ENCODE results near the gene IL17RA. TPM values are rescaled to one million over a fixed set of nuclear protein-coding genes. Genes with fewer than 3 reads are reported as not detected.

Gene IL17RA
- total and polyA plus RNA-seq, 2 of the 4 experiments (the other 2 are of a cell fraction): 5.2 to 15.3 TPM

DNA sequence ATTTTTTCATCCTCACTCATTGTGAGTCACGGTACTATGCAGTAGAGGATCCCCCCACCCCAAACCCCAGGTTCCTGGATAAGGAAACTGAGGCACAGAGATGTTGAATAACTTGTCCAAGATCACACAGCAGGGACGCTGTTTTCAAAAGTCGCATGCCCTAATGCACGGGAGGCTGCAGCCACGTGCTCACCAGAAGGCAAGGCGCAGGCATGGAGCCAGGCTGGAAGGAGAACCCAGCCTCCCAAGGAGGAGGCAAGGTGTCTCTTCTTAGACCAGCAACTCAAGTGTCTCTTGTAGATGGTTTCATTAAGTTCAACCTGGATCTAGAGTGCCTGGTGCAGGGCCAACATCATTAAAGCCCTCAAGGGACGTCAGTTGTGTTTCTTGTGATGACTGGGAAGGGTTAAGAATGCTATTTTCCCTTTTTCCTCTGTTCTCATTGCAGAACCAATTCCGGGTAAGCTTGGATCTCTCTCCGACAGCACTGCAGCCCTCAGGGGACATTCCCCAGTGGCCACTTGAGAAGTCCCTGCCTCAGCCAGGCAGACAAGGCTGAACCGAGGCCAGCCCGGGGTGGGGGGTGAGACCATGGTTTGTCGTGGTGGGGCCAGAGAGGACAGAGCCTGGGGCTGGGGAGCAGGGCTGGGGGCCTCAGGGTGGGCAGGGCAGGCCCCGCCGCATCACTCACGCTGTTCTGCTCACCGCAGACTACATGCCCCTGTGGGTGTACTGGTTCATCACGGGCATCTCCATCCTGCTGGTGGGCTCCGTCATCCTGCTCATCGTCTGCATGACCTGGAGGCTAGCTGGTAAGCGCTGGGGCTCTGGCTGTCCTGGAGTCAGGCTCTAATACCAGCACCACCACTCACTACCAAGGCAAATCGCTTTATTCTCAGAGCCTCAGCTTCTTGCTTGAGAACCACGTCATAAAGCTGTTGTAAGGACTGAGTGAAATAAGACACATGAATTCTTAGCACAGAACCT, 20.6 kb downstream of the IL17RA start:
- Histone ChIP-seq H3K27ac (ENCODE audit: insufficient read depth, low read length) (no peak overlapping the region), H3K36me3 (ENCODE audit: control insufficient read depth, insufficient read depth, low read length) (peaks cover 72% of the 10 kb centered on the region), H3K4me3 (ENCODE audit: insufficient read depth, low read depth, low read length) (no peak overlapping the region), H2BK15ac (ENCODE audit: low read depth, low read length) (no peak overlapping the region), H2AK5ac (ENCODE audit: low read depth, low read length) (no peak overlapping the region), H3K9me1 (ENCODE audit: insufficient read depth, low read length) (peaks cover 5% of the 10 kb centered on the region), H3K9ac (ENCODE audit: low read depth, low read length) (no peak overlapping the region), H3K9me3 (ENCODE audit: control insufficient read depth, insufficient read depth, low read length) (no peaks in the 10 kb centered on the region), H4K8ac (ENCODE audit: low read depth in 2 of 2, low read length in 2 of 2) (no peak overlapping the region), H3K79me1 (ENCODE audit: low read depth in 1 of 2, low read length in 2 of 2) (0 out of 4 replicates have a peak, but pooled peaks cover 0 to 3% of the 10 kb centered on the region in 2 experiments), H3K4me2 (ENCODE audit: low read depth, low read length) (no peak overlapping the region), H3K27me3 (ENCODE audit: control insufficient read depth, insufficient read depth, low read length) (no peaks in the 10 kb centered on the region), H3K23ac (ENCODE audit: low read depth, low read length) (no peak overlapping the region), H4K20me1 (ENCODE audit: insufficient read depth, low read length) (peaks cover 9% of the 10 kb centered on the region; the same call in 1 of the 2 replicates), H2BK120ac (ENCODE audit: low read depth, low read length) (no peak overlapping the region), H3K4ac (ENCODE audit: low read depth, low read length) (no peak overlapping the region), H2AFZ (replicated peaks; ENCODE audit: low read length, poor library complexity) (peak overlapping the region; percentile 58), H4K91ac (ENCODE audit: insufficient read depth, low read depth, low read length) (no peak overlapping the region), H3K4me1 (ENCODE audit: control insufficient read depth, insufficient read depth, low read length) (no peaks in the 10 kb centered on the region), H2BK20ac (ENCODE audit: low read depth, low read length) (no peak overlapping the region), H3K18ac (ENCODE audit: low read depth, low read length) (no peak overlapping the region), H3K56ac (ENCODE audit: extremely low read depth, insufficient read depth, low read length) (no peak overlapping the region), H4K5ac (ENCODE audit: low read depth, low read length) (no peak overlapping the region), H2BK5ac (ENCODE audit: low read depth, low read length, poor library complexity, severe bottlenecking) (no peak overlapping the region), H2AK9ac (replicated peaks; ENCODE audit: low read depth, low read length, poor library complexity) (no peak overlapping the region), H3K14ac (replicated peaks; ENCODE audit: low read depth, low read length) (no peak overlapping the region)
- in situ Hi-C loops (cut with MboI; ENCODE audit: low sequenced_read_pairs) (no loop called here), intact Hi-C loops (cut with micrococcal nuclease) (no loop called here), dilution Hi-C loops (cut with HindIII; ENCODE audit: low sequenced_read_pairs, unreplicated experiment) (no loop called here)
- ATAC-seq (ENCODE audit: low read depth): no peak
- no peak for DNase-seq
- no TSS peak for BruUV-seq (replicated peaks)
- POLR2A ChIA-PET (ENCODE audit: unreplicated experiment): no interaction called here
- WGBS, 2 experiments (ENCODE audit: extremely low coverage in 2 of 2, insufficient read length in 1 of 2): 87% methylated on average over 9 of the region's 22 CpGs; no CpG with 5 or more reads in 1 of the 2 experiments
- CTCF ChIA-PET: no interaction called here
- TF ChIP-seq MAFK (IDR thresholded peaks at IDR 0.05; ENCODE audit: low read depth, low read length) (no peak), RCOR1 (IDR thresholded peaks at IDR 0.05; ENCODE audit: insufficient replicate concordance, low read length) (no peak), RAD21 (IDR thresholded peaks at IDR 0.05; ENCODE audit: low read length) (no peak), CHD1 (IDR thresholded peaks at IDR 0.05; ENCODE audit: low read depth, low read length) (no peak), SMC3 (IDR thresholded peaks at IDR 0.05; ENCODE audit: low read depth, low read length) (no peak), POLR2A (IDR thresholded peaks at IDR 0.05; ENCODE audit: low read depth, low read length) (no peak), CEBPB (IDR thresholded peaks at IDR 0.05; ENCODE audit: low read depth, low read length) (no peak), NFE2L2 (IDR thresholded peaks at IDR 0.05; ENCODE audit: low read depth, low read length) (no peak), MAZ (IDR thresholded peaks at IDR 0.05; ENCODE audit: borderline replicate concordance, low read depth, low read length) (no peak), MXI1 (IDR thresholded peaks at IDR 0.05; ENCODE audit: borderline replicate concordance, low read depth, low read length) (no peak), BHLHE40 (IDR thresholded peaks at IDR 0.05; ENCODE audit: low read depth, low read length) (no peak), RFX5 (IDR thresholded peaks at IDR 0.05; ENCODE audit: low read depth, low read length) (no peak)
- TF ChIP-seq, protein P1, sequence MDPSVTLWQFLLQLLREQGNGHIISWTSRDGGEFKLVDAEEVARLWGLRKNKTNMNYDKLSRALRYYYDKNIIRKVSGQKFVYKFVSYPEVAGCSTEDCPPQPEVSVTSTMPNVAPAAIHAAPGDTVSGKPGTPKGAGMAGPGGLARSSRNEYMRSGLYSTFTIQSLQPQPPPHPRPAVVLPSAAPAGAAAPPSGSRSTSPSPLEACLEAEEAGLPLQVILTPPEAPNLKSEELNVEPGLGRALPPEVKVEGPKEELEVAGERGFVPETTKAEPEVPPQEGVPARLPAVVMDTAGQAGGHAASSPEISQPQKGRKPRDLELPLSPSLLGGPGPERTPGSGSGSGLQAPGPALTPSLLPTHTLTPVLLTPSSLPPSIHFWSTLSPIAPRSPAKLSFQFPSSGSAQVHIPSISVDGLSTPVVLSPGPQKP (IDR thresholded peaks at IDR 0.05; ENCODE audit: borderline replicate concordance, low read depth, low read length): no peak
- TF ChIP-seq, protein P2, sequence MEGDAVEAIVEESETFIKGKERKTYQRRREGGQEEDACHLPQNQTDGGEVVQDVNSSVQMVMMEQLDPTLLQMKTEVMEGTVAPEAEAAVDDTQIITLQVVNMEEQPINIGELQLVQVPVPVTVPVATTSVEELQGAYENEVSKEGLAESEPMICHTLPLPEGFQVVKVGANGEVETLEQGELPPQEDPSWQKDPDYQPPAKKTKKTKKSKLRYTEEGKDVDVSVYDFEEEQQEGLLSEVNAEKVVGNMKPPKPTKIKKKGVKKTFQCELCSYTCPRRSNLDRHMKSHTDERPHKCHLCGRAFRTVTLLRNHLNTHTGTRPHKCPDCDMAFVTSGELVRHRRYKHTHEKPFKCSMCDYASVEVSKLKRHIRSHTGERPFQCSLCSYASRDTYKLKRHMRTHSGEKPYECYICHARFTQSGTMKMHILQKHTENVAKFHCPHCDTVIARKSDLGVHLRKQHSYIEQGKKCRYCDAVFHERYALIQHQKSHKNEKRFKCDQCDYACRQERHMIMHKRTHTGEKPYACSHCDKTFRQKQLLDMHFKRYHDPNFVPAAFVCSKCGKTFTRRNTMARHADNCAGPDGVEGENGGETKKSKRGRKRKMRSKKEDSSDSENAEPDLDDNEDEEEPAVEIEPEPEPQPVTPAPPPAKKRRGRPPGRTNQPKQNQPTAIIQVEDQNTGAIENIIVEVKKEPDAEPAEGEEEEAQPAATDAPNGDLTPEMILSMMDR (conservative IDR thresholded peaks at IDR 0.05; ENCODE audit: low read depth, low read length): no peak
